HEK293 (cell line): ENCODE measurements around the gene FSTL4.
A peak's percentile ranks its signal among the peaks of the same experiment; 100 is the strongest.

Experiments used
- ATF2 ChIP-seq: fragments of 450-650 bp; formaldehyde crosslinking; IDR thresholded peaks from 2 replicates; pipeline ENCODE4 v1.5.1; 2016; ENCODE audit warnings: missing biosample characterization, missing genetic modification characterization, low read depth
- BCL11A ChIP-seq: fragments of 450-650 bp; formaldehyde crosslinking; IDR thresholded peaks from 2 replicates; pipeline ENCODE4 v1.5.1; 2016; ENCODE audit warnings: low read depth, missing biosample characterization, missing genetic modification characterization
- GLI4 ChIP-seq: fragments of 450-650 bp; formaldehyde crosslinking; IDR thresholded peaks from 2 replicates; pipeline ENCODE4 v1.5.1; 2016; ENCODE audit warnings: missing biosample characterization, missing genetic modification characterization
- HOXC10 ChIP-seq: sonication (generic); formaldehyde crosslinking; IDR thresholded peaks from 2 replicates; pipeline ENCODE4 v1.8.1; 2023; ENCODE audit warnings: mild to moderate bottlenecking, missing genetic modification reagents
- IKZF3 ChIP-seq: fragments of 450-650 bp; IDR thresholded peaks from 2 replicates; pipeline ENCODE4 v1.5.0; 2018; ENCODE audit warnings: missing biosample characterization, mild to moderate bottlenecking, missing genetic modification characterization, moderate library complexity
- KLF10 ChIP-seq: fragments of 450-650 bp; IDR thresholded peaks from 2 replicates; pipeline ENCODE4 v1.5.1; 2018; ENCODE audit warnings: missing biosample characterization, mild to moderate bottlenecking, missing genetic modification characterization
- SCRT2 ChIP-seq: fragments of 450-650 bp; formaldehyde crosslinking; IDR thresholded peaks from 2 replicates; pipeline ENCODE4 v1.5.1; 2016; ENCODE audit warnings: missing biosample characterization, missing genetic modification characterization
- SP7 ChIP-seq: fragments of 450-650 bp; formaldehyde crosslinking; IDR thresholded peaks from 2 replicates; pipeline ENCODE4 v1.5.1; 2016; ENCODE audit warnings: missing biosample characterization, missing genetic modification characterization
- TRIM28 ChIP-seq: IDR thresholded peaks from 2 replicates; pipeline ENCODE4 v1.6.1; 2011; ENCODE audit warnings: low read length, control low read depth, borderline replicate concordance
- WT1 ChIP-seq: fragments of 450-650 bp; formaldehyde crosslinking; IDR thresholded peaks from 2 replicates; pipeline ENCODE4 v1.5.1; 2016; ENCODE audit warnings: missing biosample characterization, missing genetic modification characterization
- YY1 ChIP-seq: fragments of 450-650 bp; formaldehyde crosslinking; IDR thresholded peaks from 2 replicates; pipeline ENCODE4 v1.5.1; 2018; ENCODE audit warnings: missing biosample characterization, missing genetic modification characterization
- ZBTB17 ChIP-seq: fragments of 450-650 bp; formaldehyde crosslinking; IDR thresholded peaks from 2 replicates; pipeline ENCODE4 v1.5.1; 2016; ENCODE audit warnings: missing biosample characterization, missing genetic modification characterization
- ZBTB21 ChIP-seq: fragments of 450-650 bp; formaldehyde crosslinking; IDR thresholded peaks from 2 replicates; pipeline ENCODE4 v1.5.1; 2017; ENCODE audit warnings: missing biosample characterization, missing genetic modification characterization
- ZBTB44 ChIP-seq: fragments of 450-650 bp; IDR thresholded peaks from 2 replicates; pipeline ENCODE4 v1.5.1; 2018; ENCODE audit warnings: missing biosample characterization, mild to moderate bottlenecking, missing genetic modification characterization
- ZBTB48 ChIP-seq: fragments of 450-650 bp; formaldehyde crosslinking; IDR thresholded peaks from 2 replicates; pipeline ENCODE4 v1.5.1; 2016; ENCODE audit warnings: missing biosample characterization, missing genetic modification characterization
- ZEB2 ChIP-seq: fragments of 450-650 bp; formaldehyde crosslinking; IDR thresholded peaks from 2 replicates; pipeline ENCODE4 v1.5.1; 2016; ENCODE audit warnings: missing biosample characterization, missing genetic modification characterization
- ZNF112 ChIP-seq: fragments of 450-650 bp; formaldehyde crosslinking; IDR thresholded peaks from 2 replicates; pipeline ENCODE4 v1.5.0; 2017; ENCODE audit warnings: missing biosample characterization, missing genetic modification characterization
- ZNF114 ChIP-seq: fragments of 450-650 bp; formaldehyde crosslinking; IDR thresholded peaks from 2 replicates; pipeline ENCODE4 v1.5.0; 2017; ENCODE audit warnings: missing biosample characterization, missing genetic modification characterization
- ZNF132 ChIP-seq: fragments of 450-650 bp; formaldehyde crosslinking; IDR thresholded peaks from 2 replicates; pipeline ENCODE4 v1.5.1; 2017; ENCODE audit warnings: missing biosample characterization, missing genetic modification characterization, borderline replicate concordance
- ZNF169 ChIP-seq: fragments of 450-650 bp; formaldehyde crosslinking; IDR thresholded peaks from 2 replicates; pipeline ENCODE4 v1.5.1; 2016; ENCODE audit warnings: missing biosample characterization, missing genetic modification characterization
- ZNF175 ChIP-seq: fragments of 450-650 bp; formaldehyde crosslinking; IDR thresholded peaks from 2 replicates; pipeline ENCODE4 v1.5.1; 2016; ENCODE audit warnings: missing biosample characterization, missing genetic modification characterization
- ZNF18 ChIP-seq: fragments of 450-650 bp; formaldehyde crosslinking; IDR thresholded peaks from 2 replicates; pipeline ENCODE4 v1.5.1; 2016; ENCODE audit warnings: missing biosample characterization, missing genetic modification characterization
- ZNF184 ChIP-seq: fragments of 450-650 bp; IDR thresholded peaks from 2 replicates; pipeline ENCODE4 v1.5.1; 2018; ENCODE audit warnings: missing biosample characterization, mild to moderate bottlenecking, missing genetic modification characterization
- ZNF214 ChIP-seq: fragments of 450-650 bp; formaldehyde crosslinking; IDR thresholded peaks from 2 replicates; pipeline ENCODE4 v1.5.1; 2017; ENCODE audit warnings: missing biosample characterization, mild to moderate bottlenecking, missing genetic modification characterization, borderline replicate concordance
- ZNF248 ChIP-seq: fragments of 450-650 bp; formaldehyde crosslinking; IDR thresholded peaks from 2 replicates; pipeline ENCODE4 v1.5.1; 2017; ENCODE audit warnings: missing biosample characterization, missing genetic modification characterization
- ZNF311 ChIP-seq: fragments of 450-650 bp; formaldehyde crosslinking; IDR thresholded peaks from 2 replicates; pipeline ENCODE4 v1.5.1; 2017; ENCODE audit warnings: missing biosample characterization, missing genetic modification characterization, borderline replicate concordance
- ZNF335 ChIP-seq: fragments of 450-650 bp; formaldehyde crosslinking; conservative IDR thresholded peaks from 2 replicates; pipeline ENCODE4 v1.5.1; 2016; ENCODE audit warnings: missing biosample characterization, missing genetic modification characterization
- ZNF354C ChIP-seq: fragments of 450-650 bp; formaldehyde crosslinking; IDR thresholded peaks from 2 replicates; pipeline ENCODE4 v1.5.1; 2016; ENCODE audit warnings: missing biosample characterization, missing genetic modification characterization, low read depth, borderline replicate concordance
- ZNF394 ChIP-seq: fragments of 450-650 bp; formaldehyde crosslinking; IDR thresholded peaks from 2 replicates; pipeline ENCODE4 v1.5.1; 2016; ENCODE audit warnings: missing biosample characterization, missing genetic modification characterization, mild to moderate bottlenecking, moderate library complexity, borderline replicate concordance
- ZNF449 ChIP-seq: fragments of 450-650 bp; formaldehyde crosslinking; IDR thresholded peaks from 2 replicates; pipeline ENCODE4 v1.5.1; 2017; ENCODE audit warnings: missing biosample characterization, mild to moderate bottlenecking, missing genetic modification characterization, moderate library complexity
- ZNF48 ChIP-seq: fragments of 450-650 bp; formaldehyde crosslinking; IDR thresholded peaks from 2 replicates; pipeline ENCODE4 v1.5.1; 2016; ENCODE audit warnings: missing biosample characterization, missing genetic modification characterization
- ZNF629 ChIP-seq: fragments of 450-650 bp; formaldehyde crosslinking; IDR thresholded peaks from 2 replicates; pipeline ENCODE4 v1.5.1; 2017; ENCODE audit warnings: missing biosample characterization, missing genetic modification characterization
- ZNF692 ChIP-seq: fragments of 450-650 bp; formaldehyde crosslinking; IDR thresholded peaks from 2 replicates; pipeline ENCODE4 v1.5.1; 2016; ENCODE audit warnings: missing biosample characterization, missing genetic modification characterization
- ZSCAN23 ChIP-seq: fragments of 450-650 bp; formaldehyde crosslinking; IDR thresholded peaks from 2 replicates; pipeline ENCODE4 v1.5.1; 2016; ENCODE audit warnings: missing biosample characterization, missing genetic modification characterization
- ZSCAN5A ChIP-seq: fragments of 450-650 bp; formaldehyde crosslinking; IDR thresholded peaks from 2 replicates; pipeline ENCODE4 v1.5.1; 2016; ENCODE audit warnings: missing biosample characterization, missing genetic modification characterization

The FSTL4 gene

GRCh38 chr5:133489632-133490031 is 122.7 kb downstream of the FSTL4 start (continued):
- no peak for TF ChIP-seq ZNF114
- TF ChIP-seq ZNF184: peak; percentile 34; the same call in 1 of the 2 replicates
- no peak for TF ChIP-seq BCL11A (tag by site-specific recombination)
- peak; percentile 82 for TF ChIP-seq SCRT2 (tag by site-specific recombination)
- no peak for TF ChIP-seq GLI4
- TF ChIP-seq ZEB2 (tag by site-specific recombination): no peak
- no peak for TF ChIP-seq KLF10 (tag by site-specific recombination)
- no peak for TF ChIP-seq ZBTB44 (tag by site-specific recombination)
- TF ChIP-seq ZBTB21: peak; percentile 95
- TF ChIP-seq ZNF18 (tag by site-specific recombination): no peak
- no peak for TF ChIP-seq ZBTB17
- TF ChIP-seq TRIM28: no peak
- TF ChIP-seq WT1: no peak
- no peak for TF ChIP-seq SP7 (tag by site-specific recombination)
- no peak for TF ChIP-seq ZSCAN23
- no peak for TF ChIP-seq ZBTB48
- no peak for TF ChIP-seq ZNF132 (tag by site-specific recombination)
- no peak for TF ChIP-seq ZNF692 (tag by site-specific recombination)
- peak; percentile 91 for TF ChIP-seq ZNF629 (tag by site-specific recombination)
- TF ChIP-seq ZNF449 (tag by site-specific recombination): no peak
- TF ChIP-seq ZNF214 (tag by site-specific recombination): no peak
- TF ChIP-seq IKZF3 (tag by site-specific recombination): no peak
- TF ChIP-seq ZNF394: peak; percentile 60; the same call in 1 of the 2 replicates
- TF ChIP-seq ATF2 (tag by site-specific recombination): peak; percentile 95
- TF ChIP-seq ZNF112 (tag by site-specific recombination): no peak
- no peak for TF ChIP-seq ZNF354C (tag by site-specific recombination)
- TF ChIP-seq ZNF175: no peak
- TF ChIP-seq YY1 (tag by site-specific recombination): no peak
- TF ChIP-seq ZNF169 (tag by site-specific recombination): no peak
- TF ChIP-seq ZSCAN5A (tag by site-specific recombination): no peak
- TF ChIP-seq ZNF248: no peak
- TF ChIP-seq ZNF48 (tag by site-specific recombination): no peak
- no peak for TF ChIP-seq ZNF311 (tag by site-specific recombination)
- peak; percentile 24; the same call in 1 of the 2 replicates for TF ChIP-seq ZNF335 (tag by site-specific recombination)
- no peak for TF ChIP-seq HOXC10 (CRISPR knock-in tag)
